ENCODE data around the gene C6orf136.
A peak's percentile ranks its signal among the peaks of the same experiment; 100 is the strongest.
"Not testable (repeated sequence)": the region's sequence is repeated elsewhere in the genome, so short reads cannot be mapped to it uniquely, and the experiment has no call there.

C6orf136 gene

DNA sequence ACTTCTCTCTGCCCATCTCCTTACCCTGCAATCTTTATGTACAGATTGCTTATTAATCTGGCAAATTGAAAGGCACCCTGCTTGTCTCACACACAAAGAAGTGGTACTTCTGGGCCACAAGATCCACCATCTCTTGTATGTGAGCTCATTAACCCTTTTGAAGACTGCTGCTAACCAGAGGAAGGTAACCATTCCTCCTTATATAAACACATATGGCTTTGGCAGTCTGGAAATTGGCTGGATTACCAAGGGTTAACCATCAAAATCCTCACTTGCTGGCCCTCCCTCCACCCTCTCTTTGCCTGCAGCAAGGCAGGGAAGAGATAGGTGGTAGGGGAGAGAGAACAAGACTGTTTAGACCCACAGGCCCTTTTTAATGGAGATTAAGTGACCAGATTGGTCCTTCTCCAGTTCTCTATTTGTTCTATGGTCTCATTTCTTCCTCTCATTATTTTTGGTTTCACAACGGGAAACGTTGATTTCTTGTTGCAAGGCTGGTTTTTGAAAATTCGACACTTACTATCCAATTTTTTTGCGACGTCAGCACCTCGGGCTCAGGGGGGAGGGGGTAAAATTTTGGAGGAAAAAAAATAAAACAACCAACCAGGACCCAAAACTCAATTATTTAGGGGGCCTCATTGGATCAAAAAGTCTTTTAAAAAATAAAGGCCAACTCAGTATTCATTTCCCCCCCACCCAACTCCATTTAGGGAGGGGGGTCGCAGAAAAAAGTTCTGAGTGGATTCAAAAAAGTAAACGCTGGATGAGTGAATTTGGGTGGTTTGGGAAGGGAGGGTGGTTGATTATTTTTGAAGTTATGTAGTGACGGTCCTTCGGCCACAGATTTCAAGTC, 30.7 kb upstream of the C6orf136 start:
- DNase-seq, result peak; percentile 11

DNA sequence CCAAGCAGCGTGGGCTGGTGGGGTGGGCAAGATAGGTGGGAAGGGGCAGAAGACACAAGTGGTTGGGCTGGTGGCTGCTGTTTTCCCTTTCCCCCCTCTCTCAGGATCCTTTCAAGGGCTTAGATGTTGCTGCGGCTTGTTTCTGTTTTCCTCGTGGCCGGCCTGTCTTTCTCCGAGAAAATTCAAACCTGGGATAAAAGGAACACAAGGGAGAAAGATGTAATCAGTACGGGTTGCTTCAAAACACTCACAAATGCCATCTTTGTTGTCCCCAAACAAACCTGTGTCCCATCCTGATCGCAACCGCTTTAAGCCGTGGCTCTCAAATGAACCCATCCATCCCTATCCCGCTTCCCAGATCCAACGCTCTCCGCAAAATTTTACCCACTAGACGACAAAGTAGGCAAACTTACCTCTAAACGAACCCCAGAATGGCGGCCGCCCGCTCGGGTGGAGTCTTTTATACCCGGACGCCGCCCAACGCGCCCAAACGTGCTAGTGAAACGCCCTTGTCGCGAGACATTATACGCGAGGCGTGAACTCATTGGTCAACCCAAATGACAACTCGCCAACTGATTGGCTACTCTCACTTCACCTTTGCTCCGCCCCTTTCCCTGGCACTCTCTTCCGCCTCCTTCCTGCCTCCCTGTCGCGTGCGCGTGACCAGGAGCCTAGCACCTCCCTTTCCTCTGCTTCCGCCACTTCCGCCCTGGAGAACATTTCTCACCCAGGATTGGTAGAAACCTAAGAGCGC, 29.9 kb upstream of the C6orf136 start, which contains the start of gene PPP1R10:
Gene PPP1R10 (minus strand): TSS at position 433 of the 754 bp plus-strand sequence. CDS start 7,299 bp downstream, outside the sequence.
- DNase-seq, result peak; percentile 100

- peak; percentile 96 for DNase-seq
Measured at GRCh38 chr6:30617565-30618269, 29.2 kb upstream of the C6orf136 start, which contains the start of gene MRPS18B. TSS of gene MRPS18B (plus strand) at chr6:30617840. CDS start at chr6:30617866, 26 bp downstream.

DNA sequence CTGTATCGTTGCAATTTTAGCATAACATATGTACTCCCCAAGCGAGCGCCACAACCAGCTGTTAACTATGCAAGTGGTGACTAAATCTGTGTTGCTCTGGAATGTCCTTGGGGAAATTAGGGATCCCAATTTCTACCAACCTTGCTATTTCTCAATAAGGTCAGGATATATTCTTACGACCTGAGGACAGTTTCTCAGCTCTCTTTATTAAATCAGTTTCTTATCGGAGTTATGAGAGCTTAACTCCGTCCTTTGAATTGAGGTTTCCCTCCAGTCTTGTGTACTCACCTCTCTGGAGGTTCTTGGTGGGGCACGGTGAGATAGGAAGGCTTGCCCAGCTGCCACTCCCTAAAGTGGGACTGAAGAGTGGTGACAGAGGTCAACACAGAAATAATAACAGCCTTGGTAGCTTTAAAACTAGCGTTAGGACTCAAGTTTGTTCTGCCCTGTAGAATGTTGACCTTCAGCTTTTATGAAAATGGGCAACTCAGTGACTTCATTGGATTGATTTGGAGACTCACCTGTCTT, 28.6 kb upstream of the C6orf136 start:
- no peak for DNase-seq

- no peak for DNase-seq
Measured at GRCh38 chr6:30619561-30619960, 27.4 kb upstream of the C6orf136 start.

- DNase-seq, result no peak
Measured at GRCh38 chr6:30625511-30625910, 21.4 kb upstream of the C6orf136 start.

GRCh38 chr6:30626484-30627366, 20.2 kb upstream of the C6orf136 start, which contains the start of gene ATAT1:
TSS of gene ATAT1 (plus strand) at chr6:30626874.
- DNase-seq, result peak; percentile 68

DNA sequence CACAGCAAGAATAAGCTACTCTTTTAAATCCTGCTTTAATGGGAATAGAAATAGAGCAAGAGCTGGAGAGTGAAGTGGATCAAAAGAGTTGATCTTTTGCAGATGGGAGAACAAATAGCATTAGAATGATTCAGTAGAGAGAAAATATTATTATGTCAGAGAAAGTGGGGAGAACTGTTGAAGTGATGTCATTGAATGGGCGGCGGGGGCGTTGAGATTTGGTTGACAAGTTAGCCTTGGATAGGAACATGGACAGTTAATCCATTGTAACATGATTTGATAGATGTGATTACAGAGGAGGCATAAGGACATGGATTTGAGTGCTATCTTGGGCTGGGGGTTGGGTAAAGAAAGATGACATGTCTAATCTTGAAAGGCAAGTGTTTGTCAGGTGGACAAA, 11.1 kb upstream of the C6orf136 start:
- DNase-seq, result no peak

DNA sequence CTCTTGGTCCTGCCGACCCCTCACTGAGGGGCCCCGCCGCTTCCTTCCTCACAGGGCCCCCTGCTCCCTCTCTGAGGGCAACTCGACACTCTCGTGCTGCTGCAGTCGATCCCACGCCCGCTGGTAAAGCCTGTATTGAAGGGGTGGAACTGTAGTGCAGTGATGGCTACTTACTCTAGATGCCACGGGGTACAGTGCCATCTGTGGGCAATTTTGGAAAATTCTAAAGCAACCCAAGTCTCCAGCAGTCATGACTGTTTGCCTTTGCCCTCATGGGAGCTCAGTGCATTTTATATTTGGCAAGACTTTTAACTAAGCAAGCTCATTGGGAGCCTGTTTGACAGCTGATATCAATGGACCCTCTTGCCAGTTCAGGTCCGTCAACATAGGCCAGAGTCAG, 6.5 kb upstream of the C6orf136 start:
- no peak for DNase-seq

DNA sequence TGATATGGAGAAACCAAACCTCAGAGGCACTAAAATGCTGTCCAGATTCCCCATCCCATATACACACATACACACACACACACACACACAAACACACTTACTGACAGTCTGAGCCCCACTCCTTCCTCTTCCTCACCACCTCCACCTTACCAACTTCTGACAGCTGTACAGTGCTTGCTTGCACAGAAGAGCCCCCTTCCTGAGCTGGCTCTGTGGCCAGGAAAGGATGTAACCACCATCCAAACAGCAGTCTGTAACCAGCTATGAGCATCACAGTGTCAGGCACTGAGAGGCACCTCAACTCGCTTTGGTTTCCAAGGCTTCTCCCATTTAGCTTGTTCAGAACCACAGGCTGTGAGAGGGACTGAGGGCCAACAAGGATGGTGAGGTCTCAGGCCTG, 5.9 kb upstream of the C6orf136 start:
- DNase-seq, result peak; percentile 74

GRCh38 chr6:30643656-30644055, 3.3 kb upstream of the C6orf136 start:
- DNase-seq, result no peak

DNA sequence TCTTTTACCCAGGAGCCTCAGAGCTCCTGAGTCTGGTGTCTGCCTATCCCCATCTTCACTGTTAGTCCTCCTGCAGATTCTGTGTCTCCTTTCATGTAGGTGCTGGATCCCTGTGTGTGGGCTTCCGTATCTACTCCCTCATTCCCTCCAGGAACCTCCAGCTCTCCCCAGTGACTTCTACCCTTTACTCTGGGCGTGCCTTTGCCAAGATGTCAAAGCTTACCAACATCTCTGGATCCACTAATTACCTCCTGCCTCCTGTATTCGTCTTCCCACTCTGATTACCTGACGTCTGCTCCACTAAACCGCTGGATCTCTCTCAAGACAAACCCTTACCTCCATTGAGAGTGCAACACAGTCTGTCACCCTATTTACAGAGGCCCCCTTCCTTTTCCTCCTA, 2.2 kb upstream of the C6orf136 start:
- no peak for DNase-seq

GRCh38 chr6:30645989-30646388, 944 bp upstream of the C6orf136 start:
- no peak for DNase-seq

DNA sequence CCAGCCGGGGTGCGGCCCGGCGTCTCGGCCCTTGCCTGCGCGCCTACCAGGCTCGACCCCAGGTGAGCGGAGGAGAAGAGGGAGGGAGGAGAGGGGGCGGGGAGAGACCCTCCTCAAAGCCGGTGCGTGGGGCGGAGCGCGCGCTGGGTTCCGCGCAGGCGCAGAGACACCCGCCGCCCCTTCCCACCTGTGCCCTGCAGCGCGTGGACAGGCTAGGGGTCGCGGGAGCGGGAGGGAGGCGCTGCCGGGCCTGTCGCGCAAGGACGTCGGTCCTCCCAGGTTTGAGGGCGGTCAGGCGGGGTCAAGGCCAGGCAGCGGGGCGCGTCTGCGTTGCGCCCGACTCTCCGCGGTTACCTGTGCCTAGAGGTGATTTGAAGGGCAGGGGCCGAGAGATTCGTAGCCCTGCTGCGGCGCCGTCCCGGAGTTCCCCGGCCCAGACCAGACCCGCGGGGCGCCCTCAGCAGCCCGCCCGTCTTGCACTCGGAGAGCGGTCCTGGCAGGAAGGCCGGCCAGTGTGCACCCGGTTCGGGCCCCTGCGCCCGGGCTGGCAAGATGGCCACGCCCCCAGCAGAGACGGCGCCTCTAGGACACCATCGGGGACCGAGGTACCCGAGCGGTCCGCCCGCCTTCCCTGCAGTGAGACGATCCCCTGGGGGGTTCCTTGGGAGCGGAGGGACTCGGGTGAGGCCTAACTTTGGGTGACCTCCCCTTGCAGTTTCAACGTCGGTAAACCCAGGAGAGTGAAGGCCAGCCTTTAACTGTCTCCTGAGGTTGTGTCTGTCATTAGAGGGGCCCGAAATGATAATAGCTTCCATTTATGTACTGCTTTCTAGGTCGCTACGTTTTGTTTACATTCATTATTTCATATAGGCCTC, 546 bp downstream of the C6orf136 start:
- peak; percentile 75 for DNase-seq

DNA sequence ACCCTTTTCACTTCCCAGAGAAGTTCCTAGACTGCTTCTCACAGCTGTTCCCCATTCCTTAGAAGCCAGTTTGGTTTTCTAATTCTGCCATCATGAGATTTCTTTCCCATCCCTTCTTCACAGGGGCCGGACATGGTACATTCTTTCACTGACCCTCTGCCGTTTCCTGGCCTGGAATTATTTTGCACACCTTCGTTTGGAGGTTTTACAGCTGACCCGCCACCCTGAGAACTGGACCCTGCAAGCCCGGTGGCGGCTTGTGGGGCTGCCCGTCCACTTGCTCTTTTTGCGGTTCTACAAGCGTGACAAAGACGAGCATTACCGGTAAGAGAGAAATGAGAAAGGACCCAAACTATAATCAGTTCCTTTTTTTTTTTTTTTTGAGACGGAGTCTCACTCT, 4.2 kb downstream of the C6orf136 start:
- DNase-seq, result no peak

DNA sequence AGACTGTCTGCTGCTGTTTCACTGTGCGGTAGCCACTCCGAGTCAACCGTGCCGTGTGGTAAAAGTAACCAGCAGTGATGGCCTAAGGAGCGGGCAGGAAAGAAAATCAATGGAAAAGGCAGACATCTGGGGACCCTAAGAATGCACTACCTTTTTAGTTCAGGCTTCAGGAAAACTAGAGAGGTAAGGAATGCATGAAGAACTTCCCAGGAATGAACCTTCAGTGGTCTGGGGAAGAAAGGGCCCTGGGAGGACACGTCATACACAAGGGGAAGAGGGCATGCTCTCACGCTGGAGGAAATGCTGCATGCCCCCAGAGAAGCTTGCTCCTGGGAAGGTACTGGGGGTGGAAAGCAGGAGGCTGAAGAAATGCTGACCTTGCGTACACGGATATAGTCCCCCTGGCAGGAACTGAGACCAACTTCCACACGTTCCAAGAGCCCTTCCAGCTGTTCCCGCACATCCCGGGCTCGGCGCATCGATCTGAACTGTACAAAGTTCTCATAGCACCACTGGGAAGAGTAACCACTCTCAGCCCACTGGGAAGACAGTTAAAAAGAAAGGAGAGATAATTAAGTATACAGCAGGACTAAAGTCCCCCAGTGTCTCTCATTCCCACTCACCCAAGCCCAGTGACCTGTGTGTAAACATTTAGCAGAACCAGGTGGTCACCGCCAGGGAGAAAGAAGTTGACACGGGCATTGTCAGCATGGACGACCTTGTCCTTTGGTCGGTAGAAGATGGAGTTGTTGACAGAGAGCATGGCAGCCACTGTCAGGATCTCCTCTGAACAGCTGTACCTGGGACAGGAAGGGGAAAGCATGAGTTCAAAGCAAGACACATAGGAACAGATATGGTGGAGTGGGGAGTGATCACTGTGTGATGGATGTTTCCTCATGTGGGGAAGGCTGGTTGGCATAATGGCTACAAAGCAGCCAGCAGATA, 8.1 kb downstream of the C6orf136 start:
- no peak for DNase-seq

DNA sequence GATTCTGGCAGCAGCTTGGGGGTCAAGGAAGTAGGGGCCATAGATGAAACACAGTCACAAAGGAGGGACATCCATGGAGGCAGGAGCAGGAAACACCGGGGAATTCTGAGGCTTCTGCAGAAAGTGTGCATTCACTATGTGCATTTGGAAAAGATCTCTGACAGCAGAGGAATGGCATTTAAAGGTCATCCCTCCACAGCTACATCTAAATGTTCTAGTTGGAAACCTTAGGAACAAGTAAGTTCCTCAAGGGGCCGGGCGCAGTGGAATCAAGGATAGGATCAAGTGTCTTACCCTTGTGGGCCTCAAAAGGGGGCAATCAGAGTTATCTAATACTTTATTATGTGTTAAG, 8.8 kb downstream of the C6orf136 start:
- no peak for DNase-seq

DNA sequence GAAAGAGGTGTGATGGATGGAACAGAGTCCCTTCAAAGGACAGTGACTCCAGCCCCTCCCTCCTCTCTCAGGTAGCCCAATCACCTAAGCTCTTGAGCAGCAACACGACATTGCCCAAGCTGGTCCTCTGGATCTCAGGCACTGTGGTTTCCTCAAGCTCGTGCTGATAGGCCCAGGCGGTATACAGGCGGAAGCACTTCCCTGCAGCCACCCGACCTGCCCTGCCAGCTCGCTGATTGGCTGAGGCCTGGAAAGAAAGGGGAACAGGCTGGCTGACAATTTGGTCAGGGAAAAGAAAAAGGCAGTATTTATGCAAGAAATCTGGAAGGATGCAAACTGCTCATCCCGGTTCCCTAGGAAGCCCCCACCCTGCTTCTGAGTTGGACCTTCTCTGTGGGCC, 9.6 kb downstream of the C6orf136 start:
- DNase-seq, result peak; percentile 15

DNA sequence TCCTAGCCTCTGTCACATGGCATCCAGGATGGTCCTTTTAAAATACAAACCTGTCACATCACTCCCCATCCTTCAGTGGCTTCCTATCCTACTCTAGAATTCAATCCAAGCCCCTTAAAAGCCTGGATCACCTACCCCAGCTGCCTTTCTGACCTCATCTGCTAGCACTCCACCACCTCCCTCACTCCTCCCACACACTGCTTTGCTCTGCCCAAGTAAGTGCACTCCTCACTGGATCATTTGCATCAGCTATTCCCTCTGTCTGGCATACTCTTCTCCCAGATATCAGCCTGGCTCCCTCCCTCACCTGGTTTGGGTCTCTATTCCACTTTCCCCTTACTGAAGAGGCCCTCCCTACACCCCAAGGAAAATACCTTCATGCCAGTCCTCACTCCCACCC, 10.5 kb downstream of the C6orf136 start:
- no peak for DNase-seq

DNA sequence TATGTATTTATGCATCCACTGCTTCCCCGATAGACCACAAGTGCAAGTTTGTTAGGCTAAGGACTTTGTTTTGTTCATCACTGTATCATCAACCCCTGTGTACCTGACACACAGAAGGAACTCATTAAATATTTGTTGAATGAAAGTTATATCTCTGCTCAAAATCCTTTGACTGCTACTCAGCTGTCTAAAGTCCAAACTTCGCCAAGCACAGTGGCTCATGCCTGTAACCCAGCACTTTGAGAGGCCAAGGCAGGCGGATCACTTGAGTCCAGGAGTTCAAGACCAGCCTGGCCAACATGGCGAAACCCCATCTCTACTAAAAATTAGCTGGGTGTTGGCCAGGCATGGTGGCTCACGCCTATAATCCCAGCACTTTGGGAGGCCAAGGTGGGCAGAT, 11.0 kb downstream of the C6orf136 start:
- not testable (repeated sequence) for DNase-seq

Measured in GDM1 (cell line).